ENCODE results near the gene IER5.
A peak's percentile ranks its signal among the peaks of the same experiment; 100 is the strongest.

The IER5 gene

DNA sequence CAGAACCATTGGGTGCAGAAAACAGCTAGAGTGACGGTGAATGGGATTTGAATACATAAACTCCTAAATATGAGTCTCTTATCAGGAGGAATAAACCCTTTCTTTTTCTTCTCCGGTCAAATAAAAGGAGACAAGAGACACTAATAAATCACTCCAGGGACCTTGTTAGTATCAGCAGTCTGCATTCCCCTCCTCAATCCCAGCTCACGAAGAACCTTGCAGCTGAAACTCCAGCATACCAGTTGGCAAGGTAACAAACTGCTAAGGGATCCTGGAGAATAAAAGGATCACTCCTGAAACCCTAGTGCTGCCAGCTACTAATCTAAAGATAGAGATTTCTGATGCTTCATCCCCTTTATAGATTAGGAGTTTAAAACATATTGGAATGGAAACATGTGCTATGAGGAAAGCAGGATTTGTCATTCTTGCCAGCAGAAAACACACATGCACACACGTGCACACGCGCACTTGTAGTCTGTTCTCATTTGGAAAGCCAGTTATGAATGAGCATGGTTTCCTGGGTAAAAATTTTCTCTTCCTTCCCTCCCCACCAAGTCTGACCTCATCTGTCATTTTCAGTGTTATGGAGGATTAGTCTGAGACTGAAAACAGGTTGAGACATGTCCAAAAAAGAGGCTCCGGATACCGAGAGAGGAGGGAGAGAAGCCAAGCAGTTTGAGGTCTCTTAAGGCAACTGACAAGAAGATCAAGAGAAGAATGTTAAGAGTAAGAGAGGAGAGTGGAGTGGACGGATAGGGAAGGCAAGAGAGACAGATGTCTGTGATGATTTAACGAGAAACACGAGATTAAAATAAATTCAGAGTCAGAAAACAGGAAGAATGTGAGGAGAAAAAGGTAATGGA lies 10.9 kb downstream of the IER5 start:
- peak; percentile 14 for DNase-seq

GRCh38 chr1:181100015-181100905 lies 11.8 kb downstream of the IER5 start:
- DNase-seq: no peak

- no peak for DNase-seq
Observed at GRCh38 chr1:181100934-181101333, 12.4 kb downstream of the IER5 start.

GRCh38 chr1:181101581-181102226 lies 13.2 kb downstream of the IER5 start:
- peak; percentile 44 for DNase-seq

DNA sequence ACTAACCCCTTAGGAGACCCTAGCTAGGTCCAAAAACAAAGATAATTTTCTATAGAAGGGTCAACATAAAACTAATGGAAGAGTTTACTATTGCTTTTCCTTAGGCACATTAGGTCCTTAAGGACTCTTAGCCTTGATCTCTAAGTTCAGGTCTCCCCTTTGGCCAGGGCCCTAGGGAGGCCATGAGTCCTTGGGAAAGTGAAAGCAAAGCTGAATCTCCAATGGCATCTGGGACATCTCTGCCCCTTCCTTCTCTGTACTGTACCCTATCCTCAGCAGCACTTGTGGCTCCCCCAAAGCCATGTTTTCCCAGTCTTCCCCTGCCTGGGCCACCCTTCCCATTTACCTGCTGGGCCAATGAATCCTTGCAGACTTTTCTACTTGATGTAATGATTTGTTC lies 14.3 kb downstream of the IER5 start:
- DNase-seq: peak; percentile 16

- no peak for DNase-seq
Observed at GRCh38 chr1:181103399-181103798, 14.9 kb downstream of the IER5 start.

DNA sequence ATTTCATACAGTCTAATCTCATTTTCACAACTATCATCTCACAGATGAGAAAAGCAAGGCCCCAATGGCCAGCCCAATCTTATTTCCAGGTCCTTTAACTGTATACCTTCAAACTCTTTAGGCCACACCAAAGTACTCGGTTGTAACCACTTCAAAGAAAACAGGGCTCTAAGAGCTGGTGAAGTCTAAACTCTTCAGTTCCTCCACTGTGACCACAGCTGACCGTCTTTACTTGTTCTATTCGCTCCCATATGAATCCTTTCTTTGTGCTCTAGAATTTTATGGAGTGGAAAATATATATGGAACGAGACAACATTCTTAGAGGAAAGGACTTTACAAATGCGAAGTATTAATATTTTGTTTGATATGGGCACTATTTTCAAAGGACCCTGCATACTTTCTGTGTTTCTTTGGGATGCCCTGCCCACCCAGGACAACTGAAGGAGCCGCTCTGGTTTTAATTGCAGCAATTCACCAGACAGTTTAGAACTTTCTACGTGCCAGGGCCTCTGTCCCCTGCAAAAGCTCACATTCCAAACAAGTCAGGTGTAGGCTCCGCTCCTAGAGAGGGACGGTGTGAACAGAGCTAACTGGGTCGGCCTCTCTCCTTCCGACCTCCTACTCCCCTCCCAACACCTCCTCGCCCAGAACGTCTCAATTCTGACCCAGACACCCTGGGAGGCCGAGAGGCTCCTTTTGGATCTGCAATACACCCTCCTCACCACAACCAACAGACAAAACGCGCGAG lies 15.7 kb downstream of the IER5 start:
- DNase-seq: no peak

DNA sequence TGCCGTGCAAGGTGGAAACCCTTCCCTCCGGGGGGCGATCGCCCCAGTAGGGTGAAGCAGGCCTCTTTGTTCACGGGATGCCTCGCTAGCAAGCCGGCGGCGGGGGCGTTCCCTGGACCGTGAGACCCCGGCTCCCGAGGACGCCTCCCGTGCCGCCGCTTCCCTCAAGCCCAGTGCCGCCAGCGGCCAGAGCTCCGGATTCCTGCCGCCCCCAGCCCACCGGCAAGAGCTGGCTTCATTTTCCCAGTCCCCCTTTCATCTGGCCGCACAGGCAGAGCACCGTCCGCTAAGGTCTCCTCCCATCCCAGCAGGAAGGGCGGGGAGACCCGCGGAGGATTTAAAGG lies 16.3 kb downstream of the IER5 start:
- peak; percentile 75 for DNase-seq

GRCh38 chr1:181105134-181106021 lies 16.9 kb downstream of the IER5 start:
- DNase-seq: peak; percentile 97

GRCh38 chr1:181106022-181106312 lies 17.5 kb downstream of the IER5 start:
- DNase-seq: no peak

DNA sequence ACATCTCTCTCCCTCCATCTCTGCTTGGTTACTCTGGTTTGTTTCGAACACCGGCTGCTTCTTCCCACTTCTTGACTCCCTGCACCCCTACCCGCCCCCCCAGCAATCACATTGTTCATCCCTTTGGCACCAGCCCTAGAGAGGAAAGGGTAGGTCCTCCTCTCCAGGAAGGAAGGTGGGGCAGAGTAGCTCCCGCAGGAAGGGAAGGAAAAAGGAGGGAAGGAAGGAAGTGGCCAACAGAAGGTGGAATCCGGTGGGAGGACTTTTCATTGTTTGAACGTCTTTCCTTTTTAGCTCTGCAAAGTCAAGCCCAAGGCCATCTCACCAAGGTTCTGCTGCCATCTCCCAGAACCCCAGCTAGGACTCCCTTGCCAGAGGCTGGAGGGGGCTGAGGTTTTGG lies 18.0 kb downstream of the IER5 start:
- no peak for DNase-seq

DNA sequence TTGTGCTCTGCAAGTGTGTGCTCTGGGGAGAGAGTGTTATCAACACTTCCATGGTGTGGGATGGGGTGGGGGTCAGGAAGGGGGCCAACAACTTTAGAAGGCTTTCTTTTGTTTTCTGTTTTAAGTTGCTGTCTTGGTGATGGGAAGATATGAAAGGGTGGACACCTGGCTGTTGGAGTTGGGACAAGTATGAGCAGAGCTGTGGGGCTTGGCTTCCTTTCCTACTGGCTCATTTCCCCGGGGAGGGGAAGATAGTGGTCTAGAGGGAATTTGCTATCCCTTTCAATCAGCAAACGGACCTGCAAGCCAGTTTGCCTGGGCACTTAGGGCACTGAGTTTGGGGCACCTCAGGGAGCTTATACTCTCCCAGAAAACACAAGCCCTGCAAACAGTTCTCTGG lies 19.2 kb downstream of the IER5 start:
- DNase-seq: no peak

GRCh38 chr1:181108304-181108867 lies 19.9 kb downstream of the IER5 start:
- no peak for DNase-seq

- DNase-seq: no peak
Observed at GRCh38 chr1:181110013-181110412, 21.5 kb downstream of the IER5 start.

- DNase-seq: no peak
Observed at GRCh38 chr1:181111559-181111958, 23.1 kb downstream of the IER5 start.

GRCh38 chr1:181112071-181112929 lies 23.8 kb downstream of the IER5 start:
- DNase-seq: peak; percentile 95

- peak; percentile 43 for DNase-seq
Observed at GRCh38 chr1:181113059-181113641, 24.6 kb downstream of the IER5 start.

DNA sequence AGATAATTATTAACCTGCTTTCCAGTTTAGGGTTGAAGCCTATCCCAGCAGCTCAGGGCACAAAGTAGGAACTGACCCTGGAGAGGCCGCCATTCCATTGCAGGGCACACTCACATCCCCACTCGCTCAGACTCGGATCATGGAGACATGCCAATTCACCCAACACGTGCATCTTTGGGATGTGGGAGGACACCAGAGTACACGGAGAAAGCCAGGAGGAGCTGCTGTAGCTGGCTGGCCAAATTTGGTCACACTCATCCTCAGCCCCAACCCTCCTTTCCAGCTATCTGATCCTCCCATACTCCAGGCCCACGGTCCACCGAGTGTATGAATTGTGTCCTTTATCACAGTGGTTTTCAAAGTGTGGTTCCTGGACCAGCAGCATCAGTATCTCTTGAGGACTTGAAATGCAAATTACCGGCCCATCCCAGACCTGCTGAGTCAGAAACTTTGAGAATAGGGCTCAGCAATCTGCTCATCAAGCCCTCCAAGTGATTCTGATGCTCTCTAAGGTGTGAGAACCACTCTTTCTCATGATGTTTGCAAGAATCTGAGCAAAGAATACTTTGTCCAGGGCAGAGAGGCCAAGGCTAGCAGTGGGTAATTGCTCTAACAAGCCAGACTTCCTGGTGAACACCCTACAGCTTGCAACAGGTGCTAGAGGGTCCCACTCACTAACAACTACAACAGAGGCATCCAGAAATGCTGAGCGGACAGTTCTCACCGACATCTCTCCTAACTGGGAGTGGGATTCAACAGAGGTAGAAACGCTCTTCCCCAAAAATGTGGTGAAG lies 26.3 kb downstream of the IER5 start:
- no peak for DNase-seq

- no peak for DNase-seq
Observed at GRCh38 chr1:181115368-181115684, 26.8 kb downstream of the IER5 start.

All from DMS53 (cell line).